PC-3 (cell line): ENCODE measurements around the gene CASP10. TPM values are rescaled to one million over a fixed set of nuclear protein-coding genes. Genes with fewer than 3 reads are reported as not detected.

Experiments
- ATAC-seq: fragments of 200-7000 bp; cut with Tn5 transposase; 2 replicates; pipeline ENCODE4 v1.9.1; 2020; ENCODE audit warnings: mild to moderate bottlenecking, moderate library complexity
- BruUV-seq: library from RNA; stranded (reverse); fragments of 400-500 nt; replicated peaks from 2 replicates; lab custom pipeline; 2021; lab: Mats Ljungman, UMichigan
- CTCF ChIA-PET: fragments of 300-600 bp; sonication (Branson Sonifier 250); formaldehyde crosslinking; loops from one replicate; lab custom pipeline; 2022; ENCODE audit warnings: antibody characterized with exemption; lab: Charles Lee
- POLR2A ChIA-PET: fragments of 300-600 bp; sonication (Branson Sonifier 250); formaldehyde crosslinking; loops from one replicate; lab custom pipeline; 2022; ENCODE audit warnings: antibody characterized with exemption; ENCODE audit not compliant: unreplicated experiment; lab: Charles Lee
- DNase-seq: peaks from one replicate; pipeline ENCODE4 v3.0.0-alpha.2; 2015
- H2AFZ ChIP-seq: fragments of 300-600 bp; sonication (generic); 2 replicates; pipeline ENCODE4 v1.6.0; 2016; ENCODE audit warnings: antibody characterized with exemption, low read length
- H3F3A ChIP-seq: fragments of 300-600 bp; sonication (generic); one replicate; pipeline ENCODE4 v1.6.0; 2017; ENCODE audit warnings: antibody characterized with exemption, low read length, control low read depth, mild to moderate bottlenecking; ENCODE audit not compliant: unreplicated experiment
- H3K27ac ChIP-seq: fragments of 300-600 bp; sonication (generic); 2 replicates; pipeline ENCODE4 v1.5.1; 2016; ENCODE audit warnings: mild to moderate bottlenecking, low read length
- H3K27me3 ChIP-seq: fragments of 300-600 bp; sonication (generic); 2 replicates; pipeline ENCODE4 v1.6.1; 2016; ENCODE audit warnings: low read length, mixed read lengths
- H3K36me3 ChIP-seq: fragments of 300-600 bp; sonication (generic); 2 replicates; pipeline ENCODE4 v1.6.1; 2016; ENCODE audit warnings: low read depth, mixed run types, low read length, mixed read lengths
- H3K4me1 ChIP-seq: fragments of 300-600 bp; sonication (generic); 2 replicates; pipeline ENCODE4 v1.5.1; 2016; ENCODE audit warnings: low read length; ENCODE audit not compliant: insufficient read depth
- H3K4me2 ChIP-seq: fragments of 300-600 bp; sonication (generic); 2 replicates; pipeline ENCODE4 v1.6.0; 2016; ENCODE audit warnings: low read length
- H3K4me3 ChIP-seq: fragments of 300-600 bp; sonication (generic); 2 replicates; pipeline ENCODE4 v1.5.1; 2016; ENCODE audit warnings: mild to moderate bottlenecking, low read length, mixed read lengths
- H3K79me2 ChIP-seq: fragments of 300-600 bp; sonication (generic); 2 replicates; pipeline ENCODE4 v1.6.1; 2017; ENCODE audit warnings: low read length, mixed read lengths
- H3K9ac ChIP-seq: fragments of 300-600 bp; sonication (generic); 2 replicates; pipeline ENCODE4 v1.6.0; 2016; ENCODE audit warnings: mild to moderate bottlenecking, low read length
- H3K9me2 ChIP-seq: fragments of 300-600 bp; sonication (generic); replicated peaks from 2 replicates; pipeline ENCODE4 v1.6.1; 2016; ENCODE audit warnings: mixed run types, low read length, mixed read lengths
- H3K9me3 ChIP-seq: fragments of 300-600 bp; sonication (generic); 2 replicates; pipeline ENCODE4 v1.6.1; 2016; ENCODE audit warnings: low read length, mixed read lengths
- H4K20me1 ChIP-seq: fragments of 300-600 bp; sonication (generic); 2 replicates; pipeline ENCODE4 v1.6.1; 2016; ENCODE audit warnings: low read length, mixed read lengths
- EZH2 ChIP-seq: fragments of 300-600 bp; sonication (generic); IDR thresholded peaks from one replicate; pipeline ENCODE4 v1.6.1; 2017; ENCODE audit warnings: antibody characterized with exemption, mild to moderate bottlenecking, low read length; ENCODE audit not compliant: unreplicated experiment
- EZH2phosphoT487 ChIP-seq: fragments of 300-600 bp; sonication (generic); IDR thresholded peaks from 2 replicates; pipeline ENCODE4 v1.6.1; 2018; ENCODE audit warnings: mild to moderate bottlenecking, antibody characterized with exemption, low read length, borderline replicate concordance
- intact Hi-C: fragments of 100-400 bp; cut with micrococcal nuclease; formaldehyde crosslinking; loops from 2 replicates; pipeline ENCODE4 v1.9.0; 2023
- total RNA-seq: library from RNA; depleted of rRNA; stranded (reverse); fragments of >200 nt; gene quantifications from 2 replicates; pipeline ENCODE4 v1.2.3, GENCODE V29; 2014
- TF ChIP-seq, protein P1 (sequence below): fragments of 300-600 bp; sonication (generic); conservative IDR thresholded peaks from 2 replicates; pipeline ENCODE4 v1.5.1; 2017; ENCODE audit warnings: antibody characterized with exemption, low read depth, mild to moderate bottlenecking, low read length

CASP10 gene
- total RNA-seq, 1 experiment from 2014 or later = 4.2 TPM

DNA sequence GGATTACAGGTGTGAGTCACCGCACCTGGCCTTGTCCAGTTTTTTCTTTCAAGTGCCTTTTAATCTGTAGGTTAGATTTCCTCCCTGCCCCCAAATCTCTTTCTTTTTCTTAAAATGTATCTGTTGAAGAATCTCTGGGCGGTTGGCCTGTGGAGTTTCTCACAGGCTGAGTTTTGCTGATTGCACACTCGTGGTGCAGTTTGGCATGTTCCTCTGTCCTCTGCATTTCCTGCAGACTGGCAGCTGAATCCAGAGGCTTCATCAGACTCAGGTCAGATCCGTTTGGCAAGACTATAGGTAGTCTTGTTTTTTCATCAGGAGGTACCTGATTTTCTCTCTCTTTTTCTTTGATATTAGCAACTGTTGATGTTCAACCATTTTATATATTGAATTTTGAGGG is 5.5 kb downstream of the CASP10 start:
- no peaks in the 10 kb centered on the region for H3K36me3 ChIP-seq
- no peaks in the 10 kb centered on the region for H3K9me3 ChIP-seq
- H3K9ac ChIP-seq = no peak overlapping the region
- CTCF ChIA-PET = no interaction called here
- BruUV-seq = no TSS peak
- H3K79me2 ChIP-seq = no peaks in the 10 kb centered on the region
- TF ChIP-seq EZH2 = no peak
- TF ChIP-seq, protein P1, sequence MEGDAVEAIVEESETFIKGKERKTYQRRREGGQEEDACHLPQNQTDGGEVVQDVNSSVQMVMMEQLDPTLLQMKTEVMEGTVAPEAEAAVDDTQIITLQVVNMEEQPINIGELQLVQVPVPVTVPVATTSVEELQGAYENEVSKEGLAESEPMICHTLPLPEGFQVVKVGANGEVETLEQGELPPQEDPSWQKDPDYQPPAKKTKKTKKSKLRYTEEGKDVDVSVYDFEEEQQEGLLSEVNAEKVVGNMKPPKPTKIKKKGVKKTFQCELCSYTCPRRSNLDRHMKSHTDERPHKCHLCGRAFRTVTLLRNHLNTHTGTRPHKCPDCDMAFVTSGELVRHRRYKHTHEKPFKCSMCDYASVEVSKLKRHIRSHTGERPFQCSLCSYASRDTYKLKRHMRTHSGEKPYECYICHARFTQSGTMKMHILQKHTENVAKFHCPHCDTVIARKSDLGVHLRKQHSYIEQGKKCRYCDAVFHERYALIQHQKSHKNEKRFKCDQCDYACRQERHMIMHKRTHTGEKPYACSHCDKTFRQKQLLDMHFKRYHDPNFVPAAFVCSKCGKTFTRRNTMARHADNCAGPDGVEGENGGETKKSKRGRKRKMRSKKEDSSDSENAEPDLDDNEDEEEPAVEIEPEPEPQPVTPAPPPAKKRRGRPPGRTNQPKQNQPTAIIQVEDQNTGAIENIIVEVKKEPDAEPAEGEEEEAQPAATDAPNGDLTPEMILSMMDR = no peak
- TF ChIP-seq EZH2phosphoT487 = no peak
- H3K9me2 ChIP-seq = no peaks in the 10 kb centered on the region
- H2AFZ ChIP-seq = no peak overlapping the region
- POLR2A ChIA-PET = no interaction called here
- DNase-seq (no peak), ATAC-seq (no peak)
- H3K27ac ChIP-seq = no peak overlapping the region
- H3K4me2 ChIP-seq = no peak overlapping the region
- no peak overlapping the region for H3K4me3 ChIP-seq
- no peaks in the 10 kb centered on the region for H3K27me3 ChIP-seq
- no peaks in the 10 kb centered on the region for H3K4me1 ChIP-seq
- intact Hi-C loops = no loop called here
- no peaks in the 10 kb centered on the region for H3F3A ChIP-seq
- no peaks in the 10 kb centered on the region for H4K20me1 ChIP-seq

DNA sequence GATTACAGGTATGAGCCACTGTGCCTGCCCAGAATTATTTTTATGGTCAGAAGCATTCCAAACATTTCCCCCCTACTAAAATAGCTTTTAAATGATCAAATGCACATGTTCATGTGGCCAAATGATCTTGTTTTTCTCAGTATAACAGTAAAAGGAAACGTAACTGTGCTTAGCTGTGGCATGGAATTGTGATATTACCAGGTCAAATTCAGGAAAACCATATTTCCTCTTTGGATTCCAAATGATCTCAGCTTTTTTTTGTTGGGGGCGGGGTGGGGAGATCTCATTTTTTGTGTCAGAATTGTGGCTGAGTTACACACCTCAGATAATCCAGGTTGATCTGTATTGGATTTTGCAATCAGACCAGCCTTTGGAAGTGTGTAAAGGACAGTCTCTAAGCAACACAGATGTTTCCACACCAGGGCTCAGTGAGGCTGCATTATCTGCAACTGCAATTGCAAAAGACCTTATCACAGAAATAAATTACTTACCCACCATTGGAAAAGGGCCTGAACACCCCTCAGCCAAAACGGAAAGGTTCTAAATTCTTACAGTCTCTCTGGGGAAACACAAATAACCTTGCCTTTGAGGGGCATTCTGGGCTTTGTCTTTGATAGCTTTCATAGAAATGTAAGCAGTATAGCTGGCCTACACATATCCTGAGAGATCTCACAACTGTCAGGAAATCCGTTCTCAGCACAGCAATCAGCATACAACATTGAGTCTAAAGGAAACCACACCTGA is 8.4 kb downstream of the CASP10 start:
- Histone ChIP-seq H3F3A (no peaks in the 10 kb centered on the region), H3K4me3 (no peak overlapping the region), H3K9ac (no peak overlapping the region), H3K9me2 (no peaks in the 10 kb centered on the region), H3K79me2 (no peaks in the 10 kb centered on the region), H3K9me3 (no peaks in the 10 kb centered on the region), H3K4me1 (no peaks in the 10 kb centered on the region), H3K27ac (no peak overlapping the region), H3K4me2 (no peak overlapping the region), H3K27me3 (no peaks in the 10 kb centered on the region), H2AFZ (no peak overlapping the region), H3K36me3 (no peaks in the 10 kb centered on the region), H4K20me1 (no peaks in the 10 kb centered on the region)
- TF ChIP-seq, protein P1 = no peak
- no peak for TF ChIP-seq EZH2phosphoT487
- TF ChIP-seq EZH2 = no peak
- ChIA-PET CTCF (no interaction called here), POLR2A (no interaction called here)
- DNase-seq (no peak), ATAC-seq (no peak)
- BruUV-seq = no TSS peak
- intact Hi-C loops = no loop called here

DNA sequence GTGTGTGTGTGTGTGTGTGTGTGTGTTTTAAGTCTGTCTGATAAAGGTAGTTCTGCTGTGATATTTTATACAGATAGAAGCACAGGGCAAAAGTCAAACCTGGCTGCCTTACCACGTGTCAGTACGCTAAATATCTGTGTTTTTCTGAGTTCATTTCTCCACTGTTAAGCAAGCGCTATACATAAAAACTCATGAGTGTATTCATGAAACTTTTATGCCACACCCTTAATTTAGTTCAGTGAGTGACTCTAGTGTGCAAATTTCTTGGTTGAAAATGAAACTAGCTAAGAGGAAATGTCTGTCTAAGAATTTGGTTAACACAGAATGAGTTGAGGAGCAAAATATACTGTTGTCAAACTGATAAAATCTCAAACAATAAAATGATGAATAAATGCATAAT is 11.2 kb downstream of the CASP10 start:
- H3K27me3 ChIP-seq = no peaks in the 10 kb centered on the region
- no peaks in the 10 kb centered on the region for H3K9me2 ChIP-seq
- H3K36me3 ChIP-seq = no peaks in the 10 kb centered on the region
- ChIA-PET CTCF (no interaction called here), POLR2A (no interaction called here)
- no peak for TF ChIP-seq EZH2
- no peak for TF ChIP-seq EZH2phosphoT487
- TF ChIP-seq, protein P1 = no peak
- no TSS peak for BruUV-seq
- no peak overlapping the region for H3K27ac ChIP-seq
- intact Hi-C loops = no loop called here
- H3K9ac ChIP-seq = no peak overlapping the region
- no peaks in the 10 kb centered on the region for H3K9me3 ChIP-seq
- no peak overlapping the region for H2AFZ ChIP-seq
- no peaks in the 10 kb centered on the region for H4K20me1 ChIP-seq
- no peaks in the 10 kb centered on the region for H3F3A ChIP-seq
- no peaks in the 10 kb centered on the region for H3K4me1 ChIP-seq
- no peak overlapping the region for H3K4me2 ChIP-seq
- H3K4me3 ChIP-seq = no peak overlapping the region
- no peaks in the 10 kb centered on the region for H3K79me2 ChIP-seq
- ATAC-seq (no peak), DNase-seq (no peak)
